HCEC 1CT (cell line): ENCODE measurements around the gene MAGEB1.

Experiments used
- DNase-seq: peaks from one replicate; pipeline ENCODE4 v3.0.0-alpha.2; 2017

MAGEB1 gene, protein sequence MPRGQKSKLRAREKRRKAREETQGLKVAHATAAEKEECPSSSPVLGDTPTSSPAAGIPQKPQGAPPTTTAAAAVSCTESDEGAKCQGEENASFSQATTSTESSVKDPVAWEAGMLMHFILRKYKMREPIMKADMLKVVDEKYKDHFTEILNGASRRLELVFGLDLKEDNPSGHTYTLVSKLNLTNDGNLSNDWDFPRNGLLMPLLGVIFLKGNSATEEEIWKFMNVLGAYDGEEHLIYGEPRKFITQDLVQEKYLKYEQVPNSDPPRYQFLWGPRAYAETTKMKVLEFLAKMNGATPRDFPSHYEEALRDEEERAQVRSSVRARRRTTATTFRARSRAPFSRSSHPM

DNA sequence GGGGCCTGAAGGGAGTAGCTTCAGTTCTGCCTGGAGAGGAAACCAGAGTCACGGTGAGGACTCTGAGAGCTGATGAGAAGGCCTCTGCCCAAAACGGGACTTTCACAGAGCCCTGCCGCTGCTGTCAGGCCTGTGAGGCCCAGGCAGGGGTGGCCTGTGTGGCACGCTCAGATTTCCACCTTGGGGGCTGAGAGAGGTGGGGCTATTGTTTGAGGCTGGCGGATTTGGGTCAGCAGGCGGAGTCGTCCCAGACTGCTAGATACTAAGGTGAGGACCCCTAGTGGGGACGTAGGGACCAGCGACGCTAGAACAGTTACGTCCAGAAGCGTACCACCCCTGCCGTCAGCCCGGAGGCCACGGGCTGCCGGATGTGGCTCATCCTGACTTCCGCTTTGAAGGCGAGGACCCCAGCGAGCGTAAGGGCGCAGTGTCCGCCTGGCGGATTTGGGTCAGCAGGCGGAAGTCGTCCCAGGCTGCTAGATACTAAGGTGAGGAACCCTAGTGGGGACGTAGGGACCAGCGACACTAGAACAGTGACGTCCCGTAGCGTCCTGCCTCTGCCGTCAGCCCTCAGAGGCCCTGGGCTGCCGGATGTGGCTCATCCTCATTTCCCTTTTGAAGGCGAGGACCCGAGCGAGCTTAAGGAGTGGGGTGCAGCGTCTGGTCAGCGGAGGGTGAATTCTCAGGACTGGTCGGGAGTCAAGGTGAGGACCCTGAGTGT, at the start of gene MAGEB1:
TSS of gene MAGEB1 (plus strand) at position 378 of the 721 bp plus-strand sequence. CDS start 3,348 bp downstream, outside the sequence.
- DNase-seq = no peak

DNA sequence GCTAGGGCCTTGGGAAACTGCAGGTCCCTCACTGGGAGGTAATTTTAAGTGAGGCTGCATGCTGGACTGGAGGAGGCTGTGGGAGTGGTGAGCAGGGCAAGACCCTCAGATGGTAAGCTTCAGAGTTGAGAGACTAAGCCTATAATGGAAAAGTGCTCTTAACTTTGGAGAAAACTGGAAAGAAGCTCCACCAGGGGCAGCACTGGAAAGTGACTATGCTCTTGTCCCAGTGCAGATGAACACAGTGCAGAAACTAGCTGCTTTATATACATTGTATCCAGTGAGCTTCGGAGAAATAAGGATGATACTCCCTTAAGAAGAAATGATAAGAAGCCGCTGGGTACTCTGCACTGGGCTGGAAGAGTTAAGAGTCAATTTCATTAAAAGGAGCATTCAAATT, 34.8 kb upstream of the MAGEB1 start:
- DNase-seq = no peak

DNA sequence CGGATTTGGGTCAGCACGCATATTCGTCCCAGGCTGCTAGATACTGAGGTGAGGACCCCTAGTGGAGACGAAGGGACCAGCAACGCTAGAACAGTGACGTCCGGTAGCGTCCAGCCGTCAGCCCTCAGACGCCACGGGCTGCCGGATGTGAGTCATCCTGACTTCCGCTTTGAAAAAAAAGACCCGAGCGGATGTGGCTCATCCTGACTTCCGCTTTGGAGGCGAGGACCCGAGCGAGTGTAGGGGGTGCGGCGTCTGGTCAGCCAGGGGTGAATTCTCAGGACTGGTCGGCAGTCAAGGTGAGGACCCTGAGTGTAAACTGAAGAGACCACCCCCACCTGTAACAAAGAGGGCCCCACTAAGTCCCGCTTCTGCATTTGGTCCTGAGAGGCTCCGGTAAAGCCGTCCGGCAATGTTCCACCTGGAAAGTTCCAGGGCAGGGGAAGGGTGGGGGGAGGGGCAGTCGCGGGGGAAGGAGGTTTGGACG, 31.5 kb upstream of the MAGEB1 start, which contains the start of gene MAGEB2:
TSS of gene MAGEB2 (plus strand) at position 207 of the 487 bp plus-strand sequence. CDS start 3,018 bp downstream, outside the sequence.
- no peak for DNase-seq

DNA sequence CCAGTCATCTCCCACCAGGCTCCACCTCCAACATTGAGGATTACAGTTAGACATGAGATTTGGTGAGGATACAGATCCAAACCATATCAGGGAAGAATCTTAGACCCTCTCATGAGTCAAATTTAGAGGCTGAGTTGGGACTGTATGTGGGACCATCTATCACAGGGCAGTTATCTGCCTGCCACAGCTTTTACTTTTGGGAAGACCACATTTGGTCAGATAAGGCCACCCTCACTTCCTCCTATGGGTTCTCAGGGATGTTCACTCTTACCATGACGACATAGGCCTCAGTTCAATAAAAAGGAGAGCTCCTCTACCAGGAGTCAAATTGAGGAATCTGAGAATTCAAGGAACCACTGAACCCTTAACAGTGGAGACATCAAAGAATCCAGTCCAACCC, 29.5 kb upstream of the MAGEB1 start:
- no peak for DNase-seq

DNA sequence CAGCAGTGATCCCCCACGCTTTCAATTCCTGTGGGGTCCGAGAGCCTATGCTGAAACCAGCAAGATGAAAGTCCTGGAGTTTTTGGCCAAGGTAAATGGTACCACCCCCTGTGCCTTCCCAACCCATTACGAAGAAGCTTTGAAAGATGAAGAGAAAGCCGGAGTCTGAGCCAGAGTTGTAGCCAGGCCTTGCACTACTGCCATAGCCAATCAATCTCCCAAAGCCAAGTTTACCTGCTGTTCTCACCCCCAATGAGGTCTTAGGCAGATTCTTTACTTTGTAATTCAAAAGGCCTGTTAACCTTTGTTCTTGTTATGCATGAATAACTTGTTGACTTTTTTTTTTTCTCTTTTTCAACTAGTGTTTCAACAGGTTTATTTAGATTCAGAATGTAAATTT, 27.6 kb upstream of the MAGEB1 start:
- DNase-seq = no peak

DNA sequence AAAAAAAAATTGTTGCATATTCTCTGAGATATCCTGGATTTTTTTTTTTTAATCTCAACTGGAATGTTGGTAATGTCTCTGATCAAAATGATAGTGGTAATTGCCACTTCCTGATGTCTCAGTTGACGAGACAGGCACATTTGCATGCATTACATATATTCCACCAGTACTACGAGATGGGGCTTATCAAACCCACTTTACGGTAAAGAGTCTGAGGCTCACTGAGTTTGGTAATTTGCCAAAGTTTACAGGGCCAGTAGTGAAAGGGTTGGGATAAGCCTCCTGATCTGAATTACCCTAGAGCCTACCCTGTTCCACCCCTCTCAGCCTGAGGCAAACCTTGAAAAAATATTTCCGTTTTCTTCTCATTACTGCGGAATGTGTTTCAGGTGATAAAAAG, 26.3 kb upstream of the MAGEB1 start:
- no peak for DNase-seq

DNA sequence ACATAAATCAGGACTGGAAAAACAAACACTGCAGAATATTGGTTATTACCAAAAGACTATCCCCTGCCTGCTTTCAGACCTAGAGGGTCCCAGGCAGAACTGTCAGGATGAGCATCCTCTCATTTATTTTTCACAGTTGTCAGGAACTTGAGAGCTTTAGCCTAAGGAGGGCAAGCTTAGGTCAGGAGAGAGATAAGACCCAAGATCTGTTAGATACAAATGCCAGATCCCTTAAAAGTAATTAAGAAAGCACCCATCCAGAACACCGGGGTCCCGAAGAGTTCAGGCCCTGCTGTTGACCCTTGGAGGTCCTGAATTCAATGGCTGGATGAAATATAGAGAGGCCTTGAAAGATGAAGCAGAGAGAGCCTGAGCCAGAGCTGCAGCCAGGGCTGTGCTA, 22.4 kb upstream of the MAGEB1 start:
- DNase-seq = no peak

DNA sequence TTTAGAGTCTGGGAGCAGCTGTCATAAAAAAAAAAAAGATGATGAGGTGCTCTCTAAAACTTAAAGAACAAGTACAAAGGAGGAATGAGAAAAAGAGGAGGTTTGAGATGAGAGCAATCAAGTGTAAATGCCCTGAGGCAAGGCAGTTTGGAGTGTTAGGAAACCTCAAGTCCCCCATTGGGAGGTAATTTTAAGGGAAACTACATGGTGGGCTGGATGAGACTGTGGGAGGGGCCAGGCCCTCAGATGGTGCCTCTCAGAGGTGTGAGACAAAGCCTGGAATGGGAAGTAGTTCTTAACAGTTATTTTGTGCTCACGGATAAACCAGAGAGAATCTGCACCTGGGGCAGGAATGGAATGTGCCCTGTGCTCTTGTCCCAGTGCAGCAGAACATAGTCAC, 18.4 kb upstream of the MAGEB1 start:
- no peak for DNase-seq

DNA sequence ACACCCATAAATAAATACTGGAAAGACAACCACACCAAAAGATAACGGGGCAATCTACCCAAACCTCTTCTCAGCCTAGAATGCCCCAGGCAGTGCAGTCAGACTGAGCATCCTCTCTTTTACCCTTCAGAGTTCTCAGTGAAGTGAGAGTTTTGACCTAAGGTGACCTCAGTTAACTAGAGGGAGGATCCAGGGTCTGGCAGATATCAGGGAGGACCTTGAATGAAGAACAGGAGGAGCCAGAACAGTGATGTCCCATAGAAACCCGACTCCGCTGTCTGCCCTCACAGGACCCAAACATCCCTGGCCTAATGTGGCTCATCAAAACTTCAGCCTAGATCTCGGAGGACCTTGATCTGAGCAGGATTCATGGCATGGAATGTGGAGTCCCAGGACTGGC, 16.6 kb upstream of the MAGEB1 start, which contains the start of gene MAGEB3:
TSS of gene MAGEB3 (plus strand) at position 263 of the 400 bp plus-strand sequence. CDS start 5,268 bp downstream, outside the sequence.
- DNase-seq = no peak

DNA sequence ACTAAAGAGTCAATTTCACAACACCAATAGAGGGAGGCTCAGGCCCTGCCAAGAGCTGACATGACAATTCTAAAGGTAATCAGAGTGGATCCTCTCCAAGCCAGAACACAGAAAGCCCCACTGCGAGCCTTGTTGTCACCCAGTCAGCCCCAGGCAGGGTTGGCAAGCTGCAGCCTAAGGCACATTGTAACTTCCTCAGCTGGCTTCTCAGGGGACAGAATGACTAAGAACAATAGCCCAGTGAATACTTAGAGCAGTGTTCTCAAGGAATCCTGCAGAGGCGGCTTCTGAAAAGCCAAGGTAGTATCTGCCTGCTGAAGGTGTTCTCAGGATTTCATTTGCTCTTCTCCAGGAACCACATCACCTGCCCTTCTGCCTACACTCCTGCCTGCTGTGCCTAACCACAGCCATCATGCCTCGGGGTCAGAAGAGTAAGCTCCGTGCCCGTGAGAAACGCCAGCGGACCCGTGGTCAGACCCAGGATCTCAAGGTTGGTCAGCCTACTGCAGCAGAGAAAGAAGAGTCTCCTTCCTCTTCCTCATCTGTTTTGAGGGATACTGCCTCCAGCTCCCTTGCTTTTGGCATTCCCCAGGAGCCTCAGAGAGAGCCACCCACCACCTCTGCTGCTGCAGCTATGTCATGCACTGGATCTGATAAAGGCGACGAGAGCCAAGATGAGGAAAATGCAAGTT, 5.1 kb upstream of the MAGEB1 start, which contains the start of gene MAGEB4:
TSS of gene MAGEB4 (plus strand) at position 277 of the 692 bp plus-strand sequence. CDS start at position 413, 136 bp downstream.
- DNase-seq = no peak

DNA sequence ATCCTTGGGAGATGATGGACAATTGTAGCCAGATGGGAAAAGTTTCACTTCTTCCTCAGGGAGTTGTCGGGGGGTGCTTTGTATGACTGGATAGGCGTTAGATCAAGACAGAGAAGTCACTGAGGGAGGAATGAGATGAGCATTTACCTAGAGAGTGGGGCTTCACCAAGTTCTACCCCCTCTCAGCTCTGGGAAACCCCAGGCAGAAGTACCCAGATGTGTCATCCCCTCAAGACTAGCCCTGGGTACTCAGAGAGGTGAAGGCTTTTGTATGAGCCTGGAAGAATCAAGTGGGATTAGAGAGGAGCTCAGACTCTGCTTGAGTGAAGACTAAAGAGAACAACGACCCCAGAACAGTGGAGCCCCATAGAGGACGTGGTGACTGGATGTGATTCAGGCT, 1.9 kb downstream of the MAGEB1 start:
- DNase-seq = no peak

DNA sequence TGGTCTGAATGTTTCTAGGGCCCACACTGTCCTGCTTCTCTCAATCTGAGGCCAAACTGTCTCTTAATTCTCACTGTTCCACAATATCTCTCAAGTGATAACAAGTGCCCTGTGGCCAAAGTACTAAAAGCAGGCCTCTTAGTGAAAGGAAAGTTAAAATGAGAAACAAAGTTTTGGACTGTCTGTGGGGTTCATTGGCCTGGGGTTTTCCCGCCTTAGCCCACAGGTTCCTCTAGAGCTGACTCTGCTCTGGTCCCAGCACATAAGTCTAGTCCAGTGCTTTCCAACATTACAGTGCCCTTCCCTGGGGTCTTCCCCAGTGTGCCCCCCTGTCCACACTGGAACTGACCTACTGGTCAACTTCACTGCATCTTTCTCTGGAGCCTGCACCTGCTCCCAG, 6.3 kb downstream of the MAGEB1 start:
- no peak for DNase-seq

DNA sequence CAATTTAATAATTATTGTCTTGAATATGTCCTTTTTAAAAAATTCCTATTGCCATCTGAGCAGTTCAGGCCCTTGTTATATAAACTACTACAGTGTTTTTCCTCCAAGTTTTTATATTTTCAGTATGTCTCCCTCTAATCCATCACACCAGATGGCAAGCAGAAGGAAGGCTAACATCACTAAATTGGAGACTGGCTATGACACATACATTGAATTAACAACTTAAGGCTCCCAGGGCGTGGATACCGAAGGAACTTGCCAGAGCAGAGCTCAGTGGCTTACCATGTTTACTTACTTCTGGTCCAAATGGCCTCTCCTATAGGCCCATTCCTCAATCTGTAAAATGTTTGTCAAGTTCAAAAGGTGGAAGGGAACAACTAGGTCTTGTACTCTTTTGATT, 13.0 kb downstream of the MAGEB1 start:
- no peak for DNase-seq

DNA sequence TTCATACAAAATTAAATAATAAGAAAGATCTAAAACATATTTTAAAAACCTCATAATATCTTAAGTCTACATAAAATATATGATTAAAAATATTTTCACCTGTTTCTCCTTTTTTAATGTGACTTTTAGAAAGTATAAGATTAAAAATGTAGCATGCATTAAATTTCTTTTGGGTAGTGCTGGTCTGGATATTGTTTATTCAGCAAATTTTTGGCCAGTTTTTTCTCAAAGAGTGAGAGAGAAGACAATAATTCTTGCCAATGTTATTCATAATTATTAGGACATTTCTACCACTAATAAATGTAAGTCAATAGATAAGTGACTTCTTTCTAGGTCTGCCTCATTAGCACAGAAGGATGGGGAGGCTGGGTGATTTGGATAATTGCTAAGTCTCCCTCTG, 14.1 kb downstream of the MAGEB1 start:
- no peak for DNase-seq

DNA sequence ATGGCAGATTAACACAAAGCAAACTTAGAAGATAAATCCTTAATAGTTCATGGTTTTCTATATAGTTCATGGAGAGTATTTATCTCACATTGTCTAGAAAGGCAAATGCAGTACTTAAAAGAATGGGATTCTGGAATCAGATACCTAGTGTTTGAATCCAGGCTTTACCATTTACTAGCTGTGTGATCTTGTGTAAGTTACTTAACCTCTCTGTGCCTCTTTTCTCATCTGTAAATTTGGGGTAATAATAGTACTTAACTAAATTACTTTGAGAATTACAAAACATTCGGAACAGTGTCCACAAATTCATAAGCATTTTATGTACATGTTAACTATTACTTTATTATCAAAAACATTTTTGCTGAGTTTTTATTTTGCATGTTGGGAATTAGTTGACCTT, 15.8 kb downstream of the MAGEB1 start:
- no peak for DNase-seq

DNA sequence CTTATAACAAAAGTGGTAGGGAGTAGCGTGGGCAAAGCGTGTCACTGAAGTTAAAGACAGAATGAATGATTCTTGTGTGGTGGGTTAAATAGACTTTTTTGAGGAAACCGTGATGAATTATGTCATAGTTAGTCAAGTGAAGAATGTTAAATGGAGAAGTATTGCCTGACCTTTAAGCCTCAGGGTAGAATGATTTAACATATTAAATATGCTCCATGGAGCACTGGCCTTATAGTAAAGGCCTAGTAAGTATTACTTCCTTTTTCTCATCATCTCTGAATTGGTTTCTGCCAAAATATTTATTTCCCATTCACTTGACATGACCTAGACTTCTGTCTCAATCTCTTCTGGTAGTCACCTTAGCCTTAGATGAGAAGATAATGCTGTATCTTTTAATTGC, 23.7 kb downstream of the MAGEB1 start:
- peak; percentile 7 for DNase-seq

DNA sequence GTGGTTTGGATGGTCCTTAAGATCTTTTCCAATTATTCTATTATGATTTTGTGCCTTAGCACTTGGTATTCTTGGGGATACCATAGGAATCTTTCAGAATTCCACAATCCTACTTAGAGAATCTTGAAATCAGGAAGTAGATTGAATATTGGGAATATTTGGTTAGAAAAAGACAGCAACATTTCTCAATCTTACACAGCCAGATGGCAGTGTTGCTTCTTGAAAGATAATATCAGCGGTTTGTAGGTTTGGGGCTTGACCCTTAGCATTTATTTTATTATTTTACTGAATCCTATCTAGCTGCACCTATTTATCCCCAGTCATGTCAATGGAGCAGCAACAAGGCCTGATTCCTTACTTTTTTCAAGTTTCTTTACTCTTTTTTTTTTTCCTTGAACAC, 28.6 kb downstream of the MAGEB1 start:
- DNase-seq = peak; percentile 34

DNA sequence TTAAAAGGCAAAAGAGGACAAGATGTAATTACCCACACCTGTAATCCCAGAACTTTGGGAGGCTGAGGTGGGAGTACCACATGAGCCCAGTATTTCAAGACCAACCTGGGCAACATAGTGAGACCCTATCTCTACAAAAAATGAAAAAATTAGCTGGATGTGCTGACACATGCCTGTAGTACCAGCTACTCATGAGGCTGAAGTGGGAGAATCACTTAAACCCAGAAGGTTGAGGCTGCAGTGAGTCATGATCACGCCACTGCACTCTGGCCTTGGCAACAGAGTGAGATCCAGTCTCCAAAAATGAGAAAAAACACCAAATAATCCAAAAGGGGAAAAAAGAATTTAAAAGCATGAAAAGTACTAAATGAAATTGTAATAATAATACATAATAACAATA, 31.4 kb downstream of the MAGEB1 start:
- DNase-seq = peak; percentile 60

DNA sequence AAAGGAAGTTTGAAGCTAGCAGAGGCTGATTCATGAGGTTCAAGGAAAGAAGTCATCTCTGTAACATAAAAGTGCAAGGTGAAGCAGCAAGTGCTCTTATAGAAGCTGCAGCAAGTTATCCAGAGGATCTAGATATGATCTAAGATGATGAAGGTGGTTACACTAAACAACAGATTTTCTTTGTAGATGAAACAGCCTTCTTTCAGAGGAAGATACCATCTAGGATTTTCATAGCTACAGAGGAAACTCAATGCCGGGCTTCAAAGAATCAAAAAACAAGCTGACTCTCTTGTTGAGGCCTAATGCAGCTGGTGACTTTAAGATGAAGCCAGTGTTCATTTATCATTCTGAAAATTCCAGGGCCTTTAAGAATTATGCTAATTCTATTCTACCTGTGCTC, 33.5 kb downstream of the MAGEB1 start:
- DNase-seq = no peak

DNA sequence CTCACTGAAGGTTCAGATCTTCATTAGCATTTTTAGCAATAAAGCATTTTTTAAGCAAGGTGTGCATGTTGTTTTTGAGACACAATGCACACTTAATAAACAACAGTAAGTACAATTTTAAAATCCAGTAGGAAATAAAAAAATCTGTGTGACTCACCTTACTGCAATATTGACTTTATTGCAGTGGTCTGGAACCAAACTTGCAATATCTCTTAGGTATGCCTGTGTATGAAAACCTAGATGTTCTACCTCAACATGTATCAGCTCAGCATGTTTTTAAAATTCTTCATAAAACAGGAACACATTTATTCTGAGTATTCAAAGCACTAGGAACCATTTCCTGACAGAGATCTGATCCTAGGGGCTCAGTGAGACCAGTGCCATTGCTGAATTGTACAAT, 35.6 kb downstream of the MAGEB1 start:
- no peak for DNase-seq

DNA sequence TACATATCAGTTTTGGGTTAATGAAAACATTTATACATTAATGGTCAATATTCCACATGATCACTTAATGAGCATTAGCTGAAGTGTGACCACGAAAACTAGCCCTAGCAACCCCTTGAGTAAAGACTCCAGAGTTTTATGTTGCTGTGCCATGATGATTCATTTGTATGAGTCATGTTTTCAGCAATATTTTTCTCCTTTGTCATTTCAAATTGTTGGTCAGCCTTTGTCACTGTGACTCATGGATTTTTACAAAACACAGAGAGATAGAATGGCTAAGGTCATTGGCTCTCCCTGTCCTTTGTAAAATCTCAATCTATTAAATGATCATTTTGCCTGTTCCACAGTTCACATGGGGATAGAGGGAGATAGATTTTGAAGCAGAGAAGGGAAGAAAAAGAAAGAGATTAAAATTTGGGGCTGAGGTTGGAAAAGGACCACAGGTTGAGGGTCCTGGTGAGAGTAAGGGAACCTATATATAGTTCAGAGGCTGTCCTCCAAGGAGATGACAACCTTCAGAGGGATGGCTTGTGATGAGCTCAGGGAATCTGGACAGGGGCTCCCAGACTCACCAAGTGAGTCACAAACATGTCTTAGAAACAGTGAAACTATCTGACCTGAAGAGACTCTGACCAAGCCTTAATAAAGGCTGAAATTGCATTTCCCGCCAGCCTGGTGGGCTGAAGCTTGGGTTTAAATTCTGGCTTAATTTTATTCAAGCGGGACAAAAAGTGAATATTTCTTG, 36.7 kb downstream of the MAGEB1 start:
- DNase-seq = peak; percentile 86

DNA sequence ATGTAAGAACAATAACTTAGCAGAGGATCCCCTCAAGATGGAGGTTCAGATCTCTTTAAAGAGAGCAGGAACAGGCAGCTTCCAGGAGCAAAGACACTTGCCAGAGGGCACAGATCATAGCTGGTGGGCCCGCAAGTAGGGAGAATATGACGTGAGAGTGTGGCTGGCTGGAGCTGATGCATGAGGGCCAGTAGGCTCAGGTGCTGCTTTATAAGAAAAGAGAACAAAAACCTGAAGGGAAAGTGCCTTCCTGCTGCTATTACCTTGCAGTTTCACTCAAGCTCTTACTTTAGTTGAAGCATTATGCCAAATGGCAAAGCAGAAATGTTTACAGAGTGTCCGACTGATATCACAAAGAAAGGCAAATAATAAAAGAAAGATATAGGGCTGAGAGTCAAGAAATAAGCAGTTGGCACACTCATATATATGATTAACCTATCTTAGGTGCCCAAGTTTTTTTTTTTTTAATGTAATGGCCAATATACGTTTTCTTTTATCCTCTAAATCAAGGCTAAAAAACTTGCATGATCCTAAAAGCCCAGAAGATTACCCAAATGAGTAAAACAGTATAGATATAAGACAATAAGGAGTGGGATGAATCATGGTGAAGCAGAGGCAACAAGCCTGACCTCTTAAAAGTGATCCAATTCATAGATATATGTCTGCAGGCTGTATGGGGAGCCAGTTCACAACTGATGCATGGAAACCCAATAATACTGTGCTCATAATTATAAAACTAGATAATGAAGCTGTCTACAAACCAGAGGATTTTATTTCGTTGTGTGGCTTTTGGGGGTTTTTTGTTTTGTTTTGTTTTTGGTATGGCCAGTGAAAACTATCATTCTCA, 49.7 kb downstream of the MAGEB1 start:
- no peak for DNase-seq
